ENCODE results near the gene ZCCHC18.
"Not testable (repeated sequence)": the region's sequence is repeated elsewhere in the genome, so short reads cannot be mapped to it uniquely, and the experiment has no call there.

Gene ZCCHC18

GRCh38 chrX:104112326-104112951, at the start of gene ZCCHC18:
Gene ZCCHC18, plus strand, starts transcription at chrX:104112523. Its CDS starts 1,589 bp downstream, at chrX:104114112.
- in situ Hi-C loops (cut with MboI; ENCODE audit: low sequenced_read_pairs), result no loop called here

DNA sequence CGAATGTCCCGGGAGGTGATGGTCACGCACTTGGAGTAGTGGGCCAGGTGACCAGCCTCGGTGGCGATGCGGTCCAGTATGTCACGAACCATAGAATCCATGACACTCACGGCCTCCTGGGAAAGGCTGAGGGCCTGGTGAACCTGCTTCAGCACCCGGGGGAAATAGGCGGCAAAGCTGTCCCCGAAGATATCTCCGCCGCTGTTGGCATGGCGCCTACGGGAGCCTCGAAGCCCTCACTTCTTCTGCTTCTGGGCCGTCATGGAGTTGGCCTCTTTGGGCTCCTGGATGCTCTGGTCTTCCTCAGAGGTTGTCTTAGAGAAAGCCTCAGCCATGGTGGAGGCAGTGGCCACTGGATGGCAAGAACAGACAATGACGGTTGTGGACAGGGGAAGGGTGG, 49.7 kb upstream of the ZCCHC18 start:
- in situ Hi-C loops (cut with MboI; ENCODE audit: low sequenced_read_pairs), result not testable (repeated sequence)

GRCh38 chrX:104075778-104076445, 36.4 kb upstream of the ZCCHC18 start, which contains the start of gene TMSB15C:
Gene TMSB15C, minus strand, starts transcription at chrX:104076236.
- in situ Hi-C loops (cut with MboI; ENCODE audit: low sequenced_read_pairs), result not testable (repeated sequence)

DNA sequence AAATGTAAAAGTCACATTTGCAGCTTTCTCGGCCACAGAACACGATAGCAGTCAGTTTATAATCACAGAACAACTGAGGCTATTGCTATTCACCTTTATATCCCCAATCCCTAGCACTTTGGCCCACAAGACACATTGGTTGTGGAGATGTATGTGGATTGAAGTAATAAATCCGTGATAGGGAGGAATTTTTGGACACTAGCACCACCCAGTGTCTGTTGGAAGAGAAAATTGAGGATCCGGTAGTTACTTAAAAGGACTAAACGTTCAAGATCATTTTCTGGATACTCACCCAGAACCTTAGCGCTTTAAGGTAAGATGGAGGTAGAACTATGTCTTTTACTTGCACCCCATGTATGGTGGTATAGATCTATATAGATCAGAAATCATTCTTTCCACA, 34.5 kb upstream of the ZCCHC18 start:
- in situ Hi-C loops (cut with MboI; ENCODE audit: low sequenced_read_pairs), result not testable (repeated sequence)

- in situ Hi-C loops (cut with MboI; ENCODE audit: low sequenced_read_pairs), result no loop called here
These were observed 28.3 kb upstream of the ZCCHC18 start for GRCh38 chrX:104084063-104084462.

DNA sequence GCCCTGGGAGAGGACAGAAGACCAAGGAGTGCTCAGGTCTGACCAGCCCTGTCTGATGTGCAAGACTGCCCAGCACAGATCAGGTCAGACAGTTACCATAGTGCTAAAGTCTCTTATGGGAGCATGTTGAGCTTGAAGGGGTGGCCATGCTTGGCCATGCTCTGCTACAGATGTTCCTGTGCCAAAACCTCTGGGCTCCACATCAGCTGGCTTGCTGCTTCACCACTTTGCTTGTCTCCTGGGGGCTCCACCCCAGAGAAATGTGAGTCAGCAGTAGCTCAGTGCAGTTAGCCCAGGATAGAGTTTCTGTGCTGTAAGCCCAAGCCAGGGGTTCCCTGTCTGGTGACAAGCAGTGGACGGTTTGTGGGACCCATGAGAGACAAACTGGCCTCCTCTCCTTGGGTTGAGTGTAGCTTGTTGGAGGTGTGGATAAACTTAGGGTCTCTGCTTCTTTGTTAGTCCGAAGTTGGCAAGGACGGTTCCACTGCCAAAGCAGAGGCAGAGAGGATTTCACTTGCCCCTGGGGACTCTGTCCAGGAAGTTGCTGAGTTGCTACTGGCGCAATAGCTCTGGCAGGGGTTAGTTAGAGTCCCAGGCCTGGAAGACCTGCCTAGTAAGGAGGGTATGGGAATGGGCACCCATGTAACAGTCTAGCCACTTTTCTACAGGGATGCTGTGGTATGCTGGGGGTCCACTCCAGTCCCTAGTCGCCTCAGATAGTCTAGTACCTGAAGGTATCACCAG, 27.6 kb upstream of the ZCCHC18 start:
- in situ Hi-C loops (cut with MboI; ENCODE audit: low sequenced_read_pairs), result no loop called here

- in situ Hi-C loops (cut with MboI; ENCODE audit: low sequenced_read_pairs), result no loop called here
These were observed 26.8 kb upstream of the ZCCHC18 start for GRCh38 chrX:104085477-104085876.

GRCh38 chrX:104085919-104086318, 26.4 kb upstream of the ZCCHC18 start:
- in situ Hi-C loops (cut with MboI; ENCODE audit: low sequenced_read_pairs), result no loop called here

DNA sequence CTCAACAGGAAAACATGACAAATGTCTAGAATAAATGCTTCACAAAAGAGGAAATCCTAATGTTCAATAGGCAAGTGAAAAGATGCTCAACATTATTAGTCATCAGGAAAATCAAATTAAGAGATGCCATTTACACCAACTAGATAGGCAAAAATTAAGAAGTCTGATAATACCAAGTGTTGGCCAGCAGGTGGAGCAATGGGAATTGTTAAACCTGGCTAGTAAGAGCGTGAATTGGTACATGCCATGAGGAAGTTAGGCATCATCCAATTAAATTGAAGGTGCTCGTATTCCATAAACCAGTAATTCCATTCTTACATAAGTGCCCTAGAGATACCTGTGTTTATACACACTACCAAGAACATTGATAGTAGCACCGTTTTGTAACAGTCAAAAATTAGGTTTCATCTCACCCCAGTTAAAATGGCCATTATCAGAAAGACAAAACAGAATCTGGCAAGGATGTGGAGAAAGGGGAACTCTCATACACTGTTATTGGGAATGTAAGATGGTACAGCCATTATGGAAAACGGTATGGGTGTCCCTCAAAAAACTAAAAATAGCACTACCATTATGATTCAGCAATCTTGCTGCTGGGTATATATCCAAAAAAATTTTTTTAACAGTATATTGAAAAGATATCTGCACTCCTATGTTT, 14.0 kb upstream of the ZCCHC18 start:
- in situ Hi-C loops (cut with MboI; ENCODE audit: low sequenced_read_pairs), result no loop called here

DNA sequence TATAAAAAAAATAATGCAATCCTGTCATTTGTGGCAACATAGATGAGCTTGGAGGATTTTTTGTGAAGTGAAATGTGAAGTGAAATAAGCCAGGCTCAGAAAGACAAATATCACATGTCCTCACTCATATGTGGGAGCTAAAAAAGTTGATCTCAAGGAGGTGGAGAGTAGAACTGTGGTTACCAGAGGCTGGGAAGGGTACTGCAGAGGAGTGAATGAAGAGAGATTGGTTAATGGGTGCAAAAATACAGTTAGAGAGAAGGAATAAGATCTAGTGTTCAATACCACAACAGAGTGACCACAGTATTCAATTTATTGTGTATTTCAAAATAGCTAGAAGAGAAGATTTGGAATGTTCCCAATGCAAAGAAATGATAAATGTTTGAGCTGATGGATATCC, 13.4 kb upstream of the ZCCHC18 start:
- in situ Hi-C loops (cut with MboI; ENCODE audit: low sequenced_read_pairs), result no loop called here

- in situ Hi-C loops (cut with MboI; ENCODE audit: low sequenced_read_pairs), result no loop called here
These were observed 7.6 kb upstream of the ZCCHC18 start for GRCh38 chrX:104104676-104105075.

DNA sequence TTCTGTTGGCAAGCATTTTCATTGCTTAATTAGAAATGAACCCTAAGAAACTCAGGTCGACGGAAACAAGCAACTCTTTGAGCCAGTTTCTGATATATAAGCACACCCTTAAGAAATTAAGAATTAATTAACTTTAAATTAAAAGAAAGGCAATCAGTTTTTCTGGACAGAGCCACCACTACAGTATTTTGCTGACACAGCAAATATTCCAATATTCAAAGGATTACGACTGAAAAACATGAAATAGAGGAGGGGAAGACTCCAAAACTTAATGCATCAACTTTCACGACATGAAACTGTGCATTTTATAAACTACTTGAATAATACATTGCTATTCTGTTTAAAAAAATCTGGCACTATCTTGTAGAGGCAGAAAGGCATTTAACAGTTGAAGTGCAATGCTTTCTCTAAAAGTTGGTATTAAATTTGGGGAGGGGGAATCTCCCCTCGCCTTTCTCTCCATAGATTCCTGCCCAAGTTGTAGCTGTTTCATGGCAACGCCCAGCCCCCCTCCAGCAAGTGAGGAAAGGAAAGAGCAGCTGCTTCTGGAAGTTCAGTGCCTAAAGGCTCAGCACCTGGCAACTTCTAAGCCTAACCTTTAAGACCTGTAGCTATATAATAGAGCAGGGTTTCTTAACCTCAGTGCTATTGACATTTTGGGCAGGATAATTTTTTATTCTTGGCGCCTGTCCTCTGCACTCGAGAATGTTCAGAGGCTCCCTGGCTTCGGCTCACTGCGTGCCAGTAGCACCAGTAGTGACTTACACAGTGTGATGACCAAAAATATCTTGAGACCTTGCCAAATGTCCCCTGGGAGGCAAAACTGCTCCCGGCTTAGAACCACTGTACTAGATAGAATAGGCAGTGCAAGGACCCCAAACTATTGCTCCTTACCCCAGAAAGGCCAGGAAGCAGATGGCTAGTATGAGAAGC, 6.7 kb upstream of the ZCCHC18 start:
- in situ Hi-C loops (cut with MboI; ENCODE audit: low sequenced_read_pairs), result no loop called here

DNA sequence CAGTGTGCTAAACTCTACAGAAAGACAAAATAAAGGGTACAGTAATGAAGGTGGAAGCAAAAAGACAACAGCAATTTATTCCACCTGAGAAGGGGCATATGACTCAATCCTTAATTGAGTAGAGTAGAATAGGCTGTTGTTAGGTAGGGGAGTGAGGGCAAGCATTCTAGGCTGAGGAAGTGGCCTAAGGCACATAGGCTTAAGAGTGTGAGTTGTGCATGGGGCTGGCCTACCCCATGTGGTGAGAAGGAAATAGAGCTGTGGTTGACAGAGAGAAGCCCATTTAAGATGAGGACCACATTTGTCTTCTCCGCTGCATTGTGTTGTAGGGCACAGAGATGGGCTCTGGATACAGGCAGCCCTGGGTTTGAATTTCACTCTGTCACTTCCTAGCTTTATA, 3.4 kb upstream of the ZCCHC18 start:
- in situ Hi-C loops (cut with MboI; ENCODE audit: low sequenced_read_pairs), result no loop called here

GRCh38 chrX:104110491-104111240, 1.7 kb upstream of the ZCCHC18 start:
- in situ Hi-C loops (cut with MboI; ENCODE audit: low sequenced_read_pairs), result not testable (repeated sequence)

DNA sequence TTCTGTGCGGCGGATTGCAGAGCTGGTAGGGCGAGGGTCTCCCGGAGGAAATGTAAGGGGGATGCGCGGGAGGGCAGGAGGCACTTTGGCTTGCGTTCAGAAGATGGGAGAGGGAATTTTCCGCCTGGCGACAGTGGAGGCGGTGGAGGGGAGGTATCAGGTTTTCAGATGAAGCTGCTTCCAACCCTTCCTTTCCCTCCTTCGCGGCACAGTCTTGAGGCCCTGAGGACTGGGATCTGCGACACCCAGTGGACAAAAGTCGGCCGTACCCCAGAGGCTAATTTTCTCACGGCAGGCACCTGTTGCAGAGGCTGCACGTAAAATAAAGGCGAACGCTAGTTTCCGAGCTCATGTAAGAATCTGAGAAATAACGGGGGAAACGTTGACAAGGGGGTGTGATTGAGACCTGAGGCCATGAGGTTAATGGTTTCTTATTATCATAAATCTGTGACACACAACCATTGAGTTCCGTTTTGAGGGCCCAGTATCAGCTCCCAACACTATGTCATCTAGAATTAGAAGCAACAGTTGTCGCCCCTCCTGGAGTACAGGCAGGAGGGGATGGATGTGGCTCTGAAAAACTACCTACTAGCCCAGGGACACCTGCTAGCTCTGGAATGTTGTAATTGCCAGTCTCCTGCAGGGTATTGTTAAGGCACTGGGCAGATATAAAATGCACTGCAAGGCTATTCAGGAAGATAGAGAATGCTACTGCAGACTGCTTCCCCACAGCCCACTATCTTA, 1.1 kb downstream of the ZCCHC18 start:
- in situ Hi-C loops (cut with MboI; ENCODE audit: low sequenced_read_pairs), result no loop called here

DNA sequence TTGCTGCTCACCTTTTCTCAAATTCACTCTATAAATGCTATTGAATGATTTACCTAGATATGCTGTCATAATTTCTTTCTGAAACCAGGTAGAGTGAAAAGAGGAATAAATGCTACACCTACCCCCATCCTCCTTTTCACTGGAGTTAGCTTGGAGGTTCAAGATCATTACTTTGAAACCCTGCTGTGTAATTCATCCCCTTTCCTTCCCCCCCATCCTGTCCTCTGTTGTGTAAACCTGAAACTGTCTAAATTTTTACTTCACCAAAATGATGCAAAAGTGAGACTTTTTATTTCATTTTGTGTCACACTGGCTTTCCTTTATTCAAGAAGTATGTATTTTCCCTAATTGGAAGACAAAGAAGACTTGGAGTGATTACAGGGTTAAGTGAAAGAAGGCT, 5.4 kb downstream of the ZCCHC18 start:
- in situ Hi-C loops (cut with MboI; ENCODE audit: low sequenced_read_pairs), result no loop called here

GRCh38 chrX:104118765-104119164, 6.4 kb downstream of the ZCCHC18 start:
- in situ Hi-C loops (cut with MboI; ENCODE audit: low sequenced_read_pairs), result no loop called here

DNA sequence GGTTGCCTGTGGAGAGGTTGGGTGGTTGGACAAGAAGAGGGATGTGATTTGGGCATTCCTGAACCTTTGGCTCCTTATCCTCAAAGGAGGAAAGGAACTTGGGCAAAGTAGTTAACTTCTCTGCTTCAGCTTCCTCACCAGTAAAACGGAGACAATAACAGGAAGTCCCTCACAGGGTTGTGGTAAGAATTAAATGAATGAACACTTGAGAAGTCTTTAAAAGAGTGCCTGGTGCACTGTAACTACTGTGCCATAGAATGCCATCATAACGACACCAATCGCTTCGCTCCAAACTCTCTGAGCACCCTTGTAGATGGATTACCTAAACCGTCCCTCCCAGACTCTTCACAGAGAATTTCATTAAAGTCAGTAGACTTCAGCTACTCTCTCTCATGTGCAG, 10.5 kb downstream of the ZCCHC18 start:
- in situ Hi-C loops (cut with MboI; ENCODE audit: low sequenced_read_pairs), result no loop called here

DNA sequence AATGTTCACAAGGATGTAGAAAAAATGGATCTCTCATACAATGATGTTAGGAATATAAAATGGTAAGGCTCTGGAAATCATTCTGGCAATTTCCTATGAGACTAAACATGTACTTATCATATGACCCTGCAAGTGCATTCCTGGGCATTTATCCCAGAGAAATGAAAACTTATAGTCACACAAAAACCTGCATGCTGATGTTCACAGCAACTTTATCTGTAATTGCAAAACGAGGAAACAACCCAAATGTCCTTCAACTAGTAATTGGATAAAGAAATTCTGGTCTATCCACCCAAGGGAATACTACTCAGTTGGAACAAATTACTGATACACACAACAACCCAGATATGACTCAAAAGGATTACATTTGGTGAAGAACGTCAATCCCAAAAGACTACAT, 14.5 kb downstream of the ZCCHC18 start:
- in situ Hi-C loops (cut with MboI; ENCODE audit: low sequenced_read_pairs), result no loop called here

Measured in HL-60/S4 treated with retinoic acid at 250 ng/mL for 4 days and 3 days (cell line).